ENCODE measurements around the gene LARGE1.
A peak's percentile ranks its signal among the peaks of the same experiment; 100 is the strongest.

- no peak for TF ChIP-seq POLR2A (IDR thresholded peaks at IDR 0.05)
- TF ChIP-seq CTCF (IDR thresholded peaks at IDR 0.05 in 8 of 11, conservative IDR thresholded peaks at IDR 0.05 in 3 of 11) = peak; percentile 15 to 78 (median 56)
Observed at GRCh38 chr22:33923660-33924246, 3.5 kb upstream of the LARGE1 start.
